T-cell (primary cell): ENCODE measurements around the gene MPP3. TPM values are rescaled to one million over a fixed set of nuclear protein-coding genes. Genes with fewer than 3 reads are reported as not detected.

Experiments used
- ATAC-seq, 4 experiments: fragments of 200-7000 bp in 3 of 4; fragments of 150-1000 bp in 1 of 4; cut with Tn5 transposase; replicated peaks in 1 of 4; 1 replicate in 3 of 4; 2 replicates in 1 of 4; pipeline ENCODE4 v1.10.0; 2021; ENCODE audit warnings: moderate library complexity in 3 of 4, mild to moderate bottlenecking in 2 of 4, moderate number of reproducible peaks in 1 of 4
- CTCF ChIA-PET, 2 donors: fragments of 300-600 bp; sonication (Branson Sonifier 250); formaldehyde crosslinking; loops; one replicate each; lab custom pipeline; 2022; ENCODE audit warnings: antibody characterized with exemption in 2 of 2; lab: Charles Lee
- POLR2A ChIA-PET, 2 donors: fragments of 300-600 bp; sonication (Branson Sonifier 250); formaldehyde crosslinking; loops; one replicate each; lab custom pipeline; 2022; ENCODE audit warnings: antibody characterized with exemption in 2 of 2; lab: Charles Lee
- DNase-seq, 35 experiments: peaks; one replicate each; pipeline versions ENCODE4 v3.0.0 to v3.0.0-alpha.2; 2013 to 2023
- H3K27ac ChIP-seq: one replicate; pipeline ENCODE4 v1.5.1; 2013; ENCODE audit warnings: low read length
- H3K27me3 ChIP-seq, 2 experiments: replicated peaks in 1 of 2; 1 replicate in 1 of 2; 2 replicates in 1 of 2; pipeline versions ENCODE4 v1.6.1 to v1.7.0; 2013; ENCODE audit warnings: low read length in 1 of 2, mixed read lengths in 1 of 2; ENCODE audit not compliant: control insufficient read depth in 2 of 2, insufficient read depth in 2 of 2; ENCODE audit errors: extremely low read depth in 1 of 2
- H3K36me3 ChIP-seq, 2 donors: 1 replicate in 1 of 2; 2 replicates in 1 of 2; pipeline versions ENCODE4 v1.6.1 to v1.7.0; 2013; ENCODE audit warnings: low read length in 1 of 2; ENCODE audit not compliant: control insufficient read depth in 2 of 2, insufficient read depth in 1 of 2; ENCODE audit errors: extremely low read depth in 1 of 2
- H3K4me1 ChIP-seq, 2 experiments: 1 replicate in 1 of 2; 2 replicates in 1 of 2; pipeline versions ENCODE4 v1.6.1 to v1.7.0; 2013; ENCODE audit warnings: low read length in 2 of 2, mixed read lengths in 1 of 2; ENCODE audit not compliant: insufficient read depth in 2 of 2, control insufficient read depth in 1 of 2; ENCODE audit errors: extremely low read depth in 1 of 2
- H3K4me3 ChIP-seq, 2 donors: 1 replicate in 1 of 2; 2 replicates in 1 of 2; pipeline versions ENCODE4 v1.5.1 to v1.7.0; 2013; ENCODE audit warnings: mild to moderate bottlenecking in 2 of 2, low read length in 1 of 2, moderate library complexity in 1 of 2; ENCODE audit not compliant: control insufficient read depth in 1 of 2; ENCODE audit errors: extremely low read depth in 1 of 2
- H3K9me3 ChIP-seq: 2 replicates; pipeline ENCODE4 v1.7.0; 2013
- H3K27ac Mint-ChIP-seq, 2 donors: one replicate each; pipeline ENCODE4 v1.8.0; 2020 to 2021; ENCODE audit warnings: mild to moderate bottlenecking in 2 of 2, mixed read lengths in 2 of 2
- H3K27me3 Mint-ChIP-seq, 2 donors: one replicate each; pipeline ENCODE4 v1.8.0; 2021 to 2022; ENCODE audit warnings: mixed read lengths in 2 of 2
- H3K36me3 Mint-ChIP-seq: one replicate; pipeline ENCODE4 v1.8.0; 2021; ENCODE audit warnings: mixed read lengths
- H3K4me1 Mint-ChIP-seq, 3 donors: one replicate each; pipeline ENCODE4 v1.8.0; 2020 to 2022; ENCODE audit warnings: mixed read lengths in 3 of 3, mild to moderate bottlenecking in 1 of 3
- H3K4me3 Mint-ChIP-seq, 3 donors: one replicate each; pipeline ENCODE4 v1.8.0; 2020 to 2022; ENCODE audit warnings: mild to moderate bottlenecking in 3 of 3, mixed read lengths in 3 of 3, moderate library complexity in 3 of 3
- H3K9me3 Mint-ChIP-seq, 3 donors: one replicate each; pipeline ENCODE4 v1.8.0; 2020 to 2022; ENCODE audit warnings: mixed read lengths in 3 of 3
- WGBS: methylation state at CpG from one replicate; pipeline ENCODE4 v1.1.5; 2013; ENCODE audit warnings: missing lambda C conversion rate; ENCODE audit not compliant: insufficient coverage; 5-methylcytosine and 5-hydroxymethylcytosine counted together
- total RNA-seq, 35 experiments: library from RNA in 6 of 35; stranded (reverse) in 6 of 35; fragments of 120-200 nt in 1 of 35; gene quantifications; one replicate each; pipeline versions ENCODE4 v1.2.1 to v1.2.4 and lab custom pipeline; 2013 to 2026

The MPP3 gene
- total RNA-seq, 5 donors from 2014 or later (not counting 1 experiment from before 2014, with no cell fraction given): 0.32 to 0.60 (median 0.44) TPM; not detected in 1

- H3K4me3 Mint-ChIP-seq: no peak overlapping the region
- Histone ChIP-seq H3K9me3 (no peaks in the 10 kb centered on the region), H3K4me3 (no peak overlapping the region), H3K27me3 (no peaks in the 10 kb centered on the region), H3K4me1 (no peaks in the 10 kb centered on the region), H3K36me3 (peaks cover 0 to 25% of the 10 kb centered on the region in 2 donors), H3K27ac (no peak overlapping the region)
- ChIA-PET POLR2A (no interaction called here), CTCF (interaction anchor here in 1 of 2 donors (0.5 kb wide), 1 partner anchor 192 kb away, joined by 5 read pairs; no protein-coding TSS in a partner anchor)
- H3K9me3 Mint-ChIP-seq: no peaks in the 10 kb centered on the region
- DNase-seq: no peak
- H3K27ac Mint-ChIP-seq: no peak overlapping the region
- peaks cover 26% of the 10 kb centered on the region for H3K36me3 Mint-ChIP-seq
- 100% methylated on average over 1 of the region's 7 CpGs for WGBS
- H3K27me3 Mint-ChIP-seq: no peaks in the 10 kb centered on the region
- H3K4me1 Mint-ChIP-seq: no peaks in the 10 kb centered on the region
- no peak for ATAC-seq
Measured at GRCh38 chr17:43768943-43769342, 64.0 kb downstream of the MPP3 start.

GRCh38 chr17:43768382-43768781 lies 64.6 kb downstream of the MPP3 start:
- Mint-ChIP-seq H3K9me3 (no peaks in the 10 kb centered on the region), H3K4me3 (no peak overlapping the region), H3K27ac (no peak overlapping the region), H3K4me1 (no peaks in the 10 kb centered on the region), H3K27me3 (no peaks in the 10 kb centered on the region), H3K36me3 (peaks cover 23% of the 10 kb centered on the region)
- DNase-seq: peak in 1 of 35 experiments; percentile 35
- Histone ChIP-seq H3K4me1 (no peaks in the 10 kb centered on the region), H3K27ac (no peak overlapping the region), H3K36me3 (peaks cover 0 to 22% of the 10 kb centered on the region in 2 donors), H3K9me3 (no peaks in the 10 kb centered on the region), H3K27me3 (no peaks in the 10 kb centered on the region), H3K4me3 (no peak overlapping the region)
- no peak for ATAC-seq
- 54% methylated on average over 4 of the region's 9 CpGs for WGBS
- ChIA-PET POLR2A (no interaction called here), CTCF (no interaction called here)

GRCh38 chr17:43767713-43768059 lies 65.3 kb downstream of the MPP3 start:
- H3K27ac ChIP-seq: no peak overlapping the region
- H3K4me3 Mint-ChIP-seq: no peak overlapping the region

GRCh38 chr17:43767053-43767712 lies 65.8 kb downstream of the MPP3 start:
- no peaks in the 10 kb centered on the region for H3K4me1 ChIP-seq
- no peaks in the 10 kb centered on the region for H3K9me3 ChIP-seq
- ATAC-seq (no peak), DNase-seq (no peak)
- 77% methylated on average over 4 of the region's 6 CpGs for WGBS
- no peak overlapping the region for H3K27ac ChIP-seq
- H3K36me3 ChIP-seq: peaks cover 0 to 11% of the 10 kb centered on the region in 2 donors
- no peak overlapping the region for H3K4me3 ChIP-seq
- peaks cover 0 to 2% of the 10 kb centered on the region in 2 experiments for H3K27me3 ChIP-seq
- ChIA-PET POLR2A (no interaction called here), CTCF (interaction anchor here (0.5 to 2.4 kb wide), 8 partner anchors 12 to 327 kb away, joined by 3 to 18 read pairs (median 3); partner anchors contain the start of gene DUSP3 (in 1 of the 2))
- no peaks in the 10 kb centered on the region for H3K4me1 Mint-ChIP-seq
- H3K36me3 Mint-ChIP-seq: peaks cover 14% of the 10 kb centered on the region
- no peaks in the 10 kb centered on the region for H3K9me3 Mint-ChIP-seq
- no peaks in the 10 kb centered on the region for H3K27me3 Mint-ChIP-seq
- H3K4me3 Mint-ChIP-seq: no peak overlapping the region
- H3K27ac Mint-ChIP-seq: no peak overlapping the region

More at GRCh38 chr17:43767713-43768059, 65.3 kb downstream of the MPP3 start:
- DNase-seq (no peak), ATAC-seq (no peak)
- WGBS: no CpG with 5 or more reads among the region's 5 CpGs
- no peaks in the 10 kb centered on the region for H3K27me3 Mint-ChIP-seq
- POLR2A ChIA-PET: no interaction called here
- no peaks in the 10 kb centered on the region for H3K4me1 Mint-ChIP-seq
- H3K36me3 Mint-ChIP-seq: peaks cover 17% of the 10 kb centered on the region
- CTCF ChIA-PET: interaction anchor here (0.5 to 2.4 kb wide), 3 partner anchors 14 to 75 kb away, joined by 3 to 18 read pairs (median 8); no protein-coding TSS in a partner anchor
- H3K27ac Mint-ChIP-seq: no peak overlapping the region
- Histone ChIP-seq H3K4me3 (no peak overlapping the region), H3K36me3 (peaks cover 0 to 16% of the 10 kb centered on the region in 2 donors), H3K9me3 (no peaks in the 10 kb centered on the region), H3K27me3 (no peaks in the 10 kb centered on the region), H3K4me1 (no peaks in the 10 kb centered on the region)
- no peaks in the 10 kb centered on the region for H3K9me3 Mint-ChIP-seq

- ChIA-PET CTCF (interaction anchor here (0.6 to 2.4 kb wide), 17 partner anchors 12 to 578 kb away, joined by 3 to 18 read pairs (median 3); partner anchors contain the start of genes DUSP3 (in 1 of the 2) and GRN (in 1 of the 2)), POLR2A (interaction anchor here in 1 of 2 donors (0.6 kb wide), 1 partner anchor 48 kb away, joined by 5 read pairs; no protein-coding TSS in a partner anchor)
- no peak overlapping the region for H3K27ac Mint-ChIP-seq
- Histone ChIP-seq H3K4me1 (no peaks in the 10 kb centered on the region), H3K9me3 (no peaks in the 10 kb centered on the region), H3K27ac (no peak overlapping the region), H3K36me3 (peaks cover 0 to 10% of the 10 kb centered on the region in 2 donors), H3K4me3 (no peak overlapping the region), H3K27me3 (peaks cover 0 to 2% of the 10 kb centered on the region in 2 experiments)
- DNase-seq (peak in 22 of 35 experiments; percentile 14 to 73 (median 38)), ATAC-seq (no peak)
- no peaks in the 10 kb centered on the region for H3K27me3 Mint-ChIP-seq
- 92% methylated on average over 2 of the region's 7 CpGs for WGBS
- no peaks in the 10 kb centered on the region for H3K4me1 Mint-ChIP-seq
- peaks cover 14% of the 10 kb centered on the region for H3K36me3 Mint-ChIP-seq
- no peak overlapping the region for H3K4me3 Mint-ChIP-seq
- no peaks in the 10 kb centered on the region for H3K9me3 Mint-ChIP-seq
Measured at GRCh38 chr17:43766413-43767052, 66.4 kb downstream of the MPP3 start.

GRCh38 chr17:43760254-43760852 lies 72.6 kb downstream of the MPP3 start:
- peaks cover 16 to 34% of the 10 kb centered on the region in 2 donors for H3K27me3 Mint-ChIP-seq
- no peaks in the 10 kb centered on the region for H3K9me3 ChIP-seq
- no peak overlapping the region for H3K4me3 Mint-ChIP-seq
- ATAC-seq (peak; percentile 84 to 97 (median 90)), DNase-seq (peak; percentile 65 to 92 (median 84))
- no peak overlapping the region for H3K27ac Mint-ChIP-seq
- peaks cover 0 to 5% of the 10 kb centered on the region in 2 experiments for H3K4me1 ChIP-seq
- no peak overlapping the region for H3K27ac ChIP-seq
- H3K36me3 ChIP-seq: no peaks in the 10 kb centered on the region
- H3K27me3 ChIP-seq: peaks cover 0 to 47% of the 10 kb centered on the region in 2 experiments
- 0% methylated on average over 1 of the region's 10 CpGs for WGBS
- no peaks in the 10 kb centered on the region for H3K9me3 Mint-ChIP-seq
- POLR2A ChIA-PET: interaction anchor here in 1 of 2 donors (0.5 kb wide), 1 partner anchor 37 kb away, joined by 7 read pairs; no protein-coding TSS in a partner anchor
- no peaks in the 10 kb centered on the region for H3K36me3 Mint-ChIP-seq
- peaks cover 0 to 6% (median 3%) of the 10 kb centered on the region in 3 donors for H3K4me1 Mint-ChIP-seq
- CTCF ChIA-PET: interaction anchor here (0.6 to 3.3 kb wide), 10 partner anchors 34 to 184 kb away, joined by 3 to 30 read pairs (median 6); no protein-coding TSS in a partner anchor
- H3K4me3 ChIP-seq: no peak overlapping the region
